CD4-positive, alpha-beta T cell treated with Interleukin-10 for 1 hour (primary cell): ENCODE data around the gene PCDHA2.
"Not testable (repeated sequence)": the region's sequence is repeated elsewhere in the genome, so short reads cannot be mapped to it uniquely, and the experiment has no call there.

Experiments used
- DNase-seq: peaks from one replicate; pipeline ENCODE4 v3.0.0-alpha.2; 2020

Gene PCDHA2

GRCh38 chr5:140794595-140795258, at the start of gene PCDHA2:
PCDHA2 (plus strand) TSS chr5:140794852.
- no peak for DNase-seq

DNA sequence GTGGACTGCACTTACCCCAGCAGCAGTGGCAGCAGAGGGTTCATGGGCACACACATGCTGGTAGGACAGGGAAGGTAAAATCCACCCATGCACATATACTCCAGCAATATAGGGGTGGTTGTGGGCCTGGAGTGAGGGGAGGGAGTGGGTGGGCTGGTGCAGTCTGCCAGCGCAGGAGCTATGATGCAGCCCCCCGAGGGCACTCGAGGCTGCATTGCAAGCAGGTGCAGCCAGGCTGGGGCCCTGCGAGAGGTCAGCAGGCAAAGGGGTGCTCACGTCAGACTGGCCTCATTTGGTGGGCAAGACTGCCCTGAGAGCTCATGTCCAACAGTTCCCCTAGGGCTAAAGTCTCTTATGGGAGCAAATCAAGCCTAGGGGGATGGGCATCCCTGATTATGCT, 41.1 kb upstream of the PCDHA2 start:
- DNase-seq: no peak

DNA sequence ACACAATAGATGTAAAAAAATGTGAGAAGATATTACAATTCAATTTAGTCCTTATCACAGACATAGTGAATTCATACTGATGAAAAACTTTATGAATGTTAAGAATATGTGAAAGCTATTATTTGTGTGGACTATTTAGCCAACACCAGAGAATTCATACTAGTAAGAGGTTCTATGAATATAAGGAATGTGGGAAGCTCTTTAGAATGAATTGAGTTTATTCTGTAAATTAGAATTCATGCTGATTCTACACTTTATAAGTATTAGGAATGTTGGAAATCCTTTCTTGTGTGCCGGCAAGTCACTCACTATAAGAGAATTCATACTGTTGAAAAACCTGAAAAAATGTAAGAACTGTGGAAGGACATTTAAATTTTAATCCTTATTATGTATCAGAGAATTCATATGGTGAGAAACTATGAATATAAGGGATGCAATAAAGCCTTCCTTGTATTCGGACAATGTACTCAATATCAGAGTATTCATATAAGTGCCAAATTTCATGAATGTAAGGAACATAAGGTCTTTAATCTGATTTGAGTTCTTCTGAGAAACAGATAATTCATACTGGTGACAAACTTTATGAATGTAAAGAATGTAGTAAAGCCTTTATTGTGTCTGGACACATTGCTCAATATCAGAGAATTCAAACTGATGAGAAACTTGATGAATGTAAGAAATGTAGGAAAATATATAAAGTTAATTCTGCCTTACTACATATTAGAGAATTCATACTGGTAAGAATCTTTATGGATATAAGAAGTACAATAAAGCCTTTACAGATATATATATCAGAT, 30.3 kb upstream of the PCDHA2 start:
- no peak for DNase-seq

DNA sequence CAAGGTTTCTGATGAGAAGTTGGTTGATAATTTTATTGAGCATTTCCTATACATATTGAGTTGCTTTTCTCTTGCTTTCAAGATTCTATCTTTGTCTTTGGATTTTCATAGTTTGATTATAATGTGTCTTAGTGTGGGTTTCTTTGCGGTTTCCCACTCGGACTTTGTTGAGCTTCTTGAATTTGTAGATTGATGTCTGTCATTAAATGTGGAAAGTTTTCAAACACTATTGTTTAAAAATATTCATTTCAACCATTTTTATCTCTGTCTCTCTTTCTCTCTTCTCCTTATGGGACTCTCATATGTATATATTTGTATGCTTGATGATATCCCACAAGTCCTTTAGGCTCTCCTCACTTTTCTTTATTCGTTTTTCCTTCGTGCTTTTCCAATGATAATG, 27.2 kb upstream of the PCDHA2 start:
- DNase-seq: no peak

DNA sequence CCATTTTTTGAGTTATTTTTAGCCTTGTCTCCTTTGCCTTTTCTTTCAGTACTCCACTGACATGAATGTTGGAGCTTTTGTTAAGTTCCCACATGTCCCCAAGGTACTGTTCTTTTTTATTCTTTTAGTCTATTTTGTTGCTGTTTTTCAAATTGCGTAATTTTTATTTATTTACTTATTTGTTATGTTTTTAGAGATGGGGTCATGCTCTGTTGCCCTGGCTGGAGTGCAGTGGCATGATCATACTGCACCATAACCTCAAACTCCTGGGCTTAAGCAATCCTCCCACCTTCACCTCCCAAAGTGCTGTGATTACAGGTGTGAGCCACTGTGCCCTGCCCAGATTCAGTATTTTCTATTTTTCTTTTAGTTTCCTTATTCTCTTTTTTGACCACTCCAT, 14.1 kb upstream of the PCDHA2 start:
- no peak for DNase-seq

DNA sequence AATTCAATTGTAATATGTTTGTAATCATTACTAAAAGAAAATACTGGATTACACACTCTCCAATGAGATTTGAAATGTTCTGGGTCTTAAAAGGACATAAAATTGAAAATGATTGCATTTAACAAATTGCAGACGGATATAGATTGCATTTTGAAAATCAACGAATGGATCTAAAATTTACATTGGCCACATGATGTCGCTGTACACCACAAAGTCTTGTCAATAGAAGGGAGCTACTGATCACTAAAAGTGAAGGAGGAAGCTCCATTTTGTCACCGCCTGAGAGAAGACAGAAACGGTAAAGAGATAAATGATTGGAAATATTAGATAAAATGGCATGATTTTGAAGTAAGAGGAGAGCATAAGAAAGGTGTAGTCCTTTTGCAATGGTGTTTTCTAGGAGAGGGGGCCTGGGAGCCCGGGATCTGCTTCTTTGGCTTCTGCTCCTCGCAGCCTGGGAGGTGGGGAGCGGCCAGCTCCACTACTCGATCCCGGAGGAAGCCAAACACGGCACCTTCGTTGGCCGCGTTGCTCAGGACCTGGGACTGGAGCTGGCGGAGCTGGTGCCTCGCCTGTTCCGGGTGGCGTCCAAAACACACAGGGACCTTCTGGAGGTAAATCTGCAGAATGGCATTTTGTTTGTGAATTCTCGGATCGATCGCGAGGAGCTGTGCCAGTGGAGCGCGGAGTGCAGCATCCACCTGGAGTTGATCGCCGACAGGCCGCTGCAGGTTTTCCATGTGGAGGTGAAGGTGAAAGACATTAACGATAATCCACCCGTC, 8.6 kb upstream of the PCDHA2 start, which contains the start of gene PCDHA1:
Gene PCDHA1 (plus strand): TSS at position 236 of the 782 bp plus-strand sequence.
- DNase-seq: no peak

DNA sequence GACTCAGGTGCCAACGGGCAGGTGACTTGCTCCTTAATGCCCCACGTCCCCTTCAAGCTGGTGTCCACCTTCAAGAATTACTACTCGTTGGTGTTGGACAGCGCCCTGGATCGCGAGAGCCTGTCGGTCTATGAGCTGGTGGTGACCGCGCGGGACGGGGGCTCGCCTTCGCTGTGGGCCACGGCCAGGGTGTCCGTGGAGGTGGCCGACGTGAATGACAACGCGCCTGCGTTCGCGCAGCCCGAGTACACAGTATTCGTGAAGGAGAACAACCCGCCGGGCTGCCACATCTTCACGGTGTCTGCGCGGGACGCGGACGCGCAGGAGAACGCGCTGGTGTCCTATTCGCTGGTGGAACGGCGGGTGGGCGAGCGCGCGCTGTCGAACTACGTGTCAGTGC, 7.2 kb upstream of the PCDHA2 start:
- not testable (repeated sequence) for DNase-seq

- not testable (repeated sequence) for DNase-seq
Measured at GRCh38 chr5:140787849-140788504, 6.7 kb upstream of the PCDHA2 start.

DNA sequence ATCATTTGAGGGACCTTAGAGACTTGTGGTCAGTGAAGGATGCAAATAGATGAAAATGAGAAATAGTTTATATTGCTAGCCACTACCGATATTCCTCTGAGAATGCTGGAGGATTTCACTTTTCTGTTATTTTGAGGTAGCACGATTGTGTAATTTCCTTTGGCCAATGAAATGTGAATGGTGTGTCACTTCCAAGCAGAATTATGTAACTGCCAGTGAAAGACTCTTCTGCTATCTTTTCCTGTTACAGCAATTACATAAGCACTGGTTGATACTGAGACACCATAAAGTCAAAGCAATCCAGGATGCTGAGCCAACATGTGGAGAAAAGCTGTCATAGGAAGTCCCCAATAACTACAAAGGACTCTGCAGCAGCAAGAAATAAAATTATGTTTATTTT, 3.6 kb upstream of the PCDHA2 start:
- DNase-seq: no peak

DNA sequence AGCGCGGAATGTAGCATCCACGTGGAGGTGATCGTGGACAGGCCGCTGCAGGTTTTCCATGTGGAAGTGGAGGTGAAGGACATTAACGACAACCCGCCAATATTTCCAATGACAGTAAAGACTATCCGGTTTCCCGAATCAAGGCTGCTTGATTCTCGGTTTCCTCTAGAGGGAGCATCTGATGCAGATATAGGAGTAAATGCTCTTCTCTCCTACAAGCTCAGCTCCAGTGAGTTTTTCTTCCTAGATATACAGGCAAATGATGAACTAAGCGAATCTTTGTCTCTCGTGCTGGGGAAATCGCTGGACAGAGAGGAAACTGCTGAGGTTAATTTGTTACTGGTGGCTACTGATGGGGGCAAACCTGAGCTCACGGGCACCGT, 598 bp downstream of the PCDHA2 start:
- no peak for DNase-seq

- not testable (repeated sequence) for DNase-seq
Measured at GRCh38 chr5:140796072-140796717, 1.5 kb downstream of the PCDHA2 start.

DNA sequence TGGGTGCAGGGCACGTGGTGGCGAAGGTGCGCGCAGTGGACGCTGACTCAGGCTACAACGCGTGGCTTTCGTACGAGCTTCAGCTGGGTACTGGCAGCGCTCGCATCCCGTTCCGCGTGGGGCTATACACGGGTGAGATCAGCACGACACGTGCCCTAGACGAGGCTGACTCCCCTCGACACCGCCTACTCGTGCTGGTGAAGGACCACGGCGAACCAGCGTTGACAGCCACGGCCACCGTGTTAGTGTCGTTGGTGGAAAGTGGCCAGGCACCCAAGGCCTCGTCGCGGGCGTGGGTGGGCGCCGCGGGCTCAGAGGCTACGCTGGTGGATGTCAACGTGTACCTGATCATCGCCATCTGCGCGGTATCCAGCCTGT, 2.1 kb downstream of the PCDHA2 start:
- no peak for DNase-seq

- no peak for DNase-seq
Measured at GRCh38 chr5:140800816-140801493, 6.3 kb downstream of the PCDHA2 start, which contains the start of gene PCDHA3. PCDHA3 (plus strand) TSS chr5:140801057.

DNA sequence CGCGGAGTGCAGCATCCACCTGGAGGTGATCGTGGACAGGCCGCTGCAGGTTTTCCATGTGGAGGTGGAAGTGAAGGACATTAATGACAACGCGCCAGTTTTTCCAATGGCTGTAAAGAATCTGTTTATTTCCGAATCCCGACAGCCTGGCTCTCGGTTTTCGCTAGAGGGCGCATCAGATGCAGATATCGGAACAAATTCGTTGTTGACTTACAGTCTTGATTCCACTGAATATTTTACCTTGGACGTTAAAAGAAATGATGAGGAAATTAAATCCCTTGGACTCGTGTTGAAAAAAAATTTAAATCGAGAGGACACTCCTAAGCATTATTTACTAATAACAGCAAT, 6.8 kb downstream of the PCDHA2 start:
- no peak for DNase-seq

DNA sequence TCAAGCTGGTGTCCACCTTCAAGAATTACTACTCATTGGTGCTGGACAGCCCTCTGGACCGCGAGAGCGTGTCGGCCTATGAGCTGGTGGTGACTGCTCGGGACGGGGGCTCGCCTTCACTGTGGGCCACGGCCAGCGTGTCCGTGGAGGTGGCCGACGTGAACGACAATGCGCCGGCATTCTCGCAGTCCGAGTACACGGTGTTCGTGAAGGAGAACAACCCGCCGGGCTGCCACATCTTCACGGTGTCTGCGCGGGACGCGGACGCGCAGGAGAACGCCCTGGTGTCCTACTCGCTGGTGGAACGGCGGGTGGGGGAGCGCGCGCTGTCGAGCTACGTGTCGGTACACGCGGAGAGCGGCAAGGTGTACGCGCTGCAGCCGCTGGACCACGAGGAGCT, 7.7 kb downstream of the PCDHA2 start:
- not testable (repeated sequence) for DNase-seq

GRCh38 chr5:140802781-140803271, 8.2 kb downstream of the PCDHA2 start:
- DNase-seq: no peak

DNA sequence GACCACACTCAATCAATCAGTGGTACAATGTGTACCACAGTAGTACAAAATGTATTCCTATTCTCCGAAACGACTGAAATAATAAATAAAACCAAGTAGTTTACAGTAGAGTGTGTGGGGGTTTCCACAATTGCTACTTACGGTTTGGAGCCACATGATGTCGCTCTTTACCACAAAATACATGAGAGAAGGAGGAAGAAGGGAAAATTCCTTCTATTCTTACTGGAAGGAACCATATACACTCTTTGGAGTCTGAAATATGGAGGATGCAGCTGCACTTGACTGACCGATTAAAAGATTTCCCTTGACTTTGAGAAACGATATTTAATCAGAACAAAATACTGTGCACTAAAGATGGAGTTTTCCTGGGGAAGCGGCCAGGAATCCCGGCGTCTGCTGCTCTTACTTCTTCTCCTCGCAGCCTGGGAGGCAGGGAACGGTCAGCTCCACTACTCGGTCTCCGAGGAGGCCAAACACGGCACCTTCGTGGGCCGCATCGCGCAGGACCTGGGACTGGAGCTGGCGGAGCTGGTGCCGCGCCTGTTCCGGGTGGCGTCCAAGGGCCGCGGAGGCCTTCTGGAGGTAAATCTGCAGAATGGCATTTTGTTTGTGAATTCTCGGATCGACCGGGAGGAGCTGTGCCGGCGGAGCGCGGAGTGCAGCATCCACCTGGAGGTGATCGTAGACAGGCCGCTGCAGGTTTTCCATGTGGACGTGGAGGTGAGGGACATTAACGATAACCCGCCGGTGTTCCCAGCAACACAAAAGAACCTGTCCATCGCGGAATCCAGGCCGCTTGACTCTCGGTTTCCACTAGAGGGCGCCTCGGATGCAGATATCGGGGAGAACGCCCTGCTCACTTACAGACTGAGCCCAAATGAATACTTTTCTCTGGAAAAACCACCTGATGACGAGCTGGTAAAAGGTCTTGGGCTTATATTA, 12.5 kb downstream of the PCDHA2 start, which contains the start of gene PCDHA4:
Gene PCDHA4 (plus strand): TSS at position 235 of the 942 bp plus-strand sequence.
- DNase-seq: no peak

GRCh38 chr5:140808241-140808888, 13.7 kb downstream of the PCDHA2 start:
- DNase-seq: not testable (repeated sequence)

DNA sequence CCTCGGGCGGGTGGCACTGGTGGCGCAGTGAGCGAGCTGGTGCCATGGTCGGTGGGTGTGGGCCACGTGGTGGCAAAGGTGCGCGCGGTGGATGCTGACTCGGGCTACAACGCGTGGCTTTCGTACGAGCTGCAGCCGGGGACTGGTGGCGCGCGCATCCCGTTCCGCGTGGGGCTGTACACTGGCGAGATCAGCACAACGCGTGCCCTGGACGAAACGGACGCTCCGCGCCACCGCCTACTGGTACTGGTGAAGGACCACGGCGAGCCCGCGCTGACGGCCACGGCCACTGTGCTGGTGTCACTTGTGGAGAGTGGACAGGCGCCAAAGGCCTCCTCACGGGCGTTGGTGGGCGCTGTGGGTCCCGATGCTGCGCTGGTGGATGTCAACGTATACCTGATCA, 14.2 kb downstream of the PCDHA2 start:
- no peak for DNase-seq
